Panc1 (cell line): ENCODE data around the gene INAFM2.

ENCODE experiments used
- POLR2AphosphoS5 ChIP-seq: IDR thresholded peaks from 2 replicates; pipeline ENCODE4 v1.6.1; 2012; ENCODE audit warnings: mild to moderate bottlenecking, low read depth, low read length, moderate library complexity
- REST ChIP-seq, 2 experiments: IDR thresholded peaks; 2 replicates each; pipeline ENCODE4 v1.6.1; 2011 to 2012; ENCODE audit warnings: low read depth in 2 of 2, control low read depth in 1 of 2, low read length in 1 of 2, mild to moderate bottlenecking in 1 of 2, moderate library complexity in 1 of 2; ENCODE audit not compliant: insufficient read depth in 1 of 2
- SIN3A ChIP-seq: IDR thresholded peaks from 2 replicates; pipeline ENCODE4 v1.6.1; 2012; ENCODE audit warnings: low read depth, mild to moderate bottlenecking, low read length, moderate library complexity, borderline replicate concordance; ENCODE audit not compliant: insufficient read depth
- TF ChIP-seq, protein P1 (sequence below): fragments of 450-650 bp; IDR thresholded peaks from 2 replicates; pipeline ENCODE4 v1.5.1; 2017; ENCODE audit warnings: mild to moderate bottlenecking

DNA sequence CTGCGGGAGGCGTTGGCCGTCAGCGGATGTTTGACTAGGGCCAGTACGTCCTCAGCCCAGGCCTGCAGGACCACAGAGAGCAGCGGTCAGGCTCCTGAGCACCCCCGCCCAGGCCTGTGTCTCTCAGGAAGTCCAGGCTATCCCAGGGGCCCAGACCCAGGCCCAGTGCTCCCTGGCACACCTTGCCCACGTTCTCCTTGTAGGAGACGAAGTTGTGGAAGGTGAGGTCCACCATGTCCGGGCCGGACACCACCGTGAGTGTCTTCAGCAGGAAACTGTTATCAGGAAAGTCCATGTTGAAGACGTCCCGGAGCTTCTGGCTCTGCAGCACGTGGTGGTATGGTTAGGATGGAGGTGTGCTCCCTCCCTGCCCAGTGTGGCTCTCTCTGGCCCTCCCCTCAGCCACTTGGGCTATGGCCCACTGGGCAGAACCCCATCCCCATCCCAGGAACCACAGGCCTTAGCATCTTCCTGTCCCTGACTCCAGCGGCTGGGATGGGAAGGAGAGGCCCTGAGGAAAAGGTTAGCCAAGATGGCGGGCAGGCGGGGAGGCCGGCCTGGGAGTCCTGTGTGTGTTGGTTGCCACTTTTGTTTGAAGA lies 21.1 kb upstream of the INAFM2 start:
- TF ChIP-seq, protein P1, sequence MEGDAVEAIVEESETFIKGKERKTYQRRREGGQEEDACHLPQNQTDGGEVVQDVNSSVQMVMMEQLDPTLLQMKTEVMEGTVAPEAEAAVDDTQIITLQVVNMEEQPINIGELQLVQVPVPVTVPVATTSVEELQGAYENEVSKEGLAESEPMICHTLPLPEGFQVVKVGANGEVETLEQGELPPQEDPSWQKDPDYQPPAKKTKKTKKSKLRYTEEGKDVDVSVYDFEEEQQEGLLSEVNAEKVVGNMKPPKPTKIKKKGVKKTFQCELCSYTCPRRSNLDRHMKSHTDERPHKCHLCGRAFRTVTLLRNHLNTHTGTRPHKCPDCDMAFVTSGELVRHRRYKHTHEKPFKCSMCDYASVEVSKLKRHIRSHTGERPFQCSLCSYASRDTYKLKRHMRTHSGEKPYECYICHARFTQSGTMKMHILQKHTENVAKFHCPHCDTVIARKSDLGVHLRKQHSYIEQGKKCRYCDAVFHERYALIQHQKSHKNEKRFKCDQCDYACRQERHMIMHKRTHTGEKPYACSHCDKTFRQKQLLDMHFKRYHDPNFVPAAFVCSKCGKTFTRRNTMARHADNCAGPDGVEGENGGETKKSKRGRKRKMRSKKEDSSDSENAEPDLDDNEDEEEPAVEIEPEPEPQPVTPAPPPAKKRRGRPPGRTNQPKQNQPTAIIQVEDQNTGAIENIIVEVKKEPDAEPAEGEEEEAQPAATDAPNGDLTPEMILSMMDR: no peak
- no peak for TF ChIP-seq POLR2AphosphoS5
- TF ChIP-seq REST (IDR thresholded peaks at IDR 0.05; ENCODE audit: insufficient read depth in 1 of 2, low read depth in 2 of 2, low read length in 1 of 2): no peak
- TF ChIP-seq SIN3A: no peak
